ENCODE data around the gene SCLT1. TPM values are rescaled to one million over a fixed set of nuclear protein-coding genes. Genes with fewer than 3 reads are reported as not detected.

Gene SCLT1
- total RNA-seq, 1 experiment from 2014 or later = 13.3 TPM

GRCh38 chr4:128983771-128984485 lies 109.4 kb downstream of the SCLT1 start:
- ChIA-PET RAD21 (ENCODE audit: low non-redundant PET in 1 of 2, low total read pairs in 2 of 2, uncharacterized antibody in 2 of 2, unreplicated experiment in 2 of 2) (no interaction called here), POLR2A (no interaction called here), CTCF (no interaction called here)
- H3K9ac ChIP-seq (ENCODE audit: low read length) = no peak overlapping the region
- 0 out of 4 replicates have a peak, but pooled peaks cover 0 to 4% of the 10 kb centered on the region in 2 experiments for H3K4me1 ChIP-seq (ENCODE audit: control insufficient read depth in 1 of 2, insufficient read depth in 2 of 2, low read length in 2 of 2)
- peaks cover 0 to 3% of the 10 kb centered on the region in 2 experiments; a peak in 1 of 4 replicates for H3K36me3 ChIP-seq (ENCODE audit: control insufficient read depth in 1 of 2, insufficient read depth in 2 of 2, low read length in 2 of 2)
- H3K79me2 ChIP-seq (ENCODE audit: insufficient read depth, low read length) = no peaks in the 10 kb centered on the region
- TF ChIP-seq EGR1 (IDR thresholded peaks at IDR 0.05; ENCODE audit: low read depth) (no peak), ZNF274 (IDR thresholded peaks at IDR 0.05; ENCODE audit: low read depth, low read length) (no peak), CEBPB (IDR thresholded peaks at IDR 0.05; ENCODE audit: low read depth) (no peak), SP1 (IDR thresholded peaks at IDR 0.05; ENCODE audit: low read depth) (no peak), ATF3 (IDR thresholded peaks at IDR 0.05) (no peak), EZH2 (IDR thresholded peaks at IDR 0.05) (no peak), CBX3 (IDR thresholded peaks at IDR 0.05; ENCODE audit: low read depth) (no peak), POLR2A (IDR thresholded peaks at IDR 0.05; ENCODE audit: borderline replicate concordance, extremely low read depth, insufficient read depth, insufficient read length) (no peak), JUND (IDR thresholded peaks at IDR 0.05) (no peak), TCF7L2 (IDR thresholded peaks at IDR 0.05; ENCODE audit: borderline replicate concordance, extremely low read depth, insufficient read depth, insufficient read length) (no peak), SRF (IDR thresholded peaks at IDR 0.05; ENCODE audit: low read depth) (no peak), SIN3A (IDR thresholded peaks at IDR 0.05; ENCODE audit: low read depth) (no peak), YY1 (IDR thresholded peaks at IDR 0.05; ENCODE audit: extremely low read depth, insufficient replicate concordance, low read depth, low read length) (no peak), FOSL1 (IDR thresholded peaks at IDR 0.05; ENCODE audit: low read depth) (no peak), POLR2AphosphoS5 (IDR thresholded peaks at IDR 0.05; ENCODE audit: low read depth, low read length) (no peak), ZFX (IDR thresholded peaks at IDR 0.05) (no peak), REST (IDR thresholded peaks at IDR 0.05; ENCODE audit: low read depth) (no peak), CTCF (IDR thresholded peaks at IDR 0.05 in 2 of 3, conservative IDR thresholded peaks at IDR 0.05 in 1 of 3; ENCODE audit: borderline replicate concordance in 1 of 3, insufficient read depth in 1 of 3, low read depth in 2 of 3, low read length in 2 of 3) (no peak)
- BruUV-seq (replicated peaks) = no TSS peak
- H3K9me3 ChIP-seq (ENCODE audit: control insufficient read depth in 1 of 2, insufficient read depth in 1 of 2, low read depth in 1 of 2, low read length in 2 of 2) = no peaks in the 10 kb centered on the region
- H2AFZ ChIP-seq (ENCODE audit: low read depth, low read length, poor library complexity, severe bottlenecking) = no peak overlapping the region
- intact Hi-C loops (cut with micrococcal nuclease) = no loop called here
- H3K27ac ChIP-seq (ENCODE audit: low read depth, low read length) = no peak overlapping the region
- no peak overlapping the region for H3K4me3 ChIP-seq (replicated peaks in 1 of 2; ENCODE audit: low read depth in 1 of 2, low read length in 2 of 2)
- ATAC-seq (no peak), DNase-seq (ENCODE audit: low read depth, low spot score) (no peak)
- no peaks in the 10 kb centered on the region for H3K27me3 ChIP-seq (ENCODE audit: insufficient read depth, low read length)
- H3K9me2 ChIP-seq (ENCODE audit: insufficient read depth) = no peaks in the 10 kb centered on the region
- H3K4me2 ChIP-seq (ENCODE audit: low read length) = no peak overlapping the region
- H4K20me1 ChIP-seq (ENCODE audit: insufficient read depth) = no peaks in the 10 kb centered on the region

All from HCT116 (cell line).